CD4-positive, alpha-beta T cell treated with Interleukin-4 for 1 hour (primary cell): ENCODE measurements around the gene ITPR3.
A peak's percentile ranks its signal among the peaks of the same experiment; 100 is the strongest.

ENCODE experiments used
- DNase-seq, 2 donors: peaks; one replicate each; pipeline ENCODE4 v3.0.0-alpha.2; 2020 to 2022

Gene ITPR3

GRCh38 chr6:33640361-33640760 is 19.2 kb downstream of the ITPR3 start:
- DNase-seq = no peak

- DNase-seq = no peak
These were observed 20.0 kb downstream of the ITPR3 start for GRCh38 chr6:33641144-33641543.

GRCh38 chr6:33641602-33642001 is 20.5 kb downstream of the ITPR3 start:
- DNase-seq = no peak

- DNase-seq = no peak
These were observed 21.8 kb downstream of the ITPR3 start for GRCh38 chr6:33642897-33643296.

GRCh38 chr6:33651403-33651802 is 30.3 kb downstream of the ITPR3 start:
- no peak for DNase-seq

GRCh38 chr6:33652002-33652401 is 30.9 kb downstream of the ITPR3 start:
- no peak for DNase-seq

GRCh38 chr6:33654831-33655554 is 33.9 kb downstream of the ITPR3 start:
- DNase-seq = no peak

GRCh38 chr6:33656844-33657243 is 35.7 kb downstream of the ITPR3 start:
- no peak for DNase-seq

- DNase-seq = no peak
These were observed 38.0 kb downstream of the ITPR3 start for GRCh38 chr6:33658982-33659689.

- DNase-seq = no peak
These were observed 38.9 kb downstream of the ITPR3 start for GRCh38 chr6:33659986-33660385.

GRCh38 chr6:33661106-33661838 is 40.1 kb downstream of the ITPR3 start:
- no peak for DNase-seq

GRCh38 chr6:33662318-33662717 is 41.2 kb downstream of the ITPR3 start:
- DNase-seq = no peak

GRCh38 chr6:33663028-33663427 is 41.9 kb downstream of the ITPR3 start:
- DNase-seq = no peak

- DNase-seq = no peak
These were observed 42.8 kb downstream of the ITPR3 start for GRCh38 chr6:33663727-33664449.

- DNase-seq = no peak
These were observed 43.5 kb downstream of the ITPR3 start for GRCh38 chr6:33664506-33665057.

GRCh38 chr6:33665957-33666356 is 44.8 kb downstream of the ITPR3 start:
- no peak for DNase-seq

- no peak for DNase-seq
These were observed 46.0 kb downstream of the ITPR3 start for GRCh38 chr6:33667072-33667471.

GRCh38 chr6:33667776-33668175 is 46.7 kb downstream of the ITPR3 start:
- no peak for DNase-seq

GRCh38 chr6:33668328-33668727 is 47.2 kb downstream of the ITPR3 start:
- no peak for DNase-seq

- DNase-seq = peak; percentile 60 to 72
These were observed 47.8 kb downstream of the ITPR3 start for GRCh38 chr6:33668914-33669313.

GRCh38 chr6:33670086-33670660 is 49.1 kb downstream of the ITPR3 start:
- DNase-seq = no peak

- no peak for DNase-seq
These were observed 50.0 kb downstream of the ITPR3 start for GRCh38 chr6:33670971-33671743.
